GM12878 (cell line): Measurements from ENCODE around the gene RNF166. TPM values are rescaled to one million over a fixed set of nuclear protein-coding genes. Genes with fewer than 3 reads are reported as not detected.

ENCODE experiments used
- ATAC-seq: fragments of 200-7000 bp; cut with Tn5 transposase; 3 replicates; pipeline ENCODE4 v1.9.1; 2020; ENCODE audit warnings: mild to moderate bottlenecking, moderate library complexity
- BruUV-seq: library from RNA; stranded (reverse); fragments of 400-500 nt; replicated peaks from 2 replicates; lab custom pipeline; 2021; lab: Mats Ljungman, UMichigan
- CTCF ChIA-PET: fragments of 300-600 bp; sonication (Branson Sonifier 250); formaldehyde crosslinking; extraction: SDS; loops from one replicate; lab custom pipeline; 2021; ENCODE audit warnings: inconsistent platforms; lab: Yijun Ruan, JAX
- POLR2A ChIA-PET: fragments of 350-600 bp; formaldehyde crosslinking; extraction: SDS; loops from one replicate; lab custom pipeline; 2021; ENCODE audit warnings: inconsistent platforms; lab: Charles Lee
- RAD21 ChIA-PET: fragments of 300-600 bp; sonication (Branson Sonifier 250); formaldehyde crosslinking; loops from one replicate; lab custom pipeline; 2023; ENCODE audit warnings: antibody characterized with exemption; ENCODE audit not compliant: unreplicated experiment; lab: Charles Lee
- SMC1A ChIA-PET: fragments of 300-600 bp; sonication (Branson Sonifier 250); formaldehyde crosslinking; loops from one replicate; lab custom pipeline; 2023; ENCODE audit not compliant: unreplicated experiment, uncharacterized antibody; lab: Charles Lee
- DNase-seq: peaks from one replicate; pipeline ENCODE4 v3.0.0-alpha.2; 2011; ENCODE audit warnings: low read depth, low spot score
- FAIRE-seq: peaks from 3 replicates; lab custom pipeline; 2011; peaks lifted over from hg19 to GRCh38; lab: Jason Lieb, UNC
- H2AFZ ChIP-seq: 2 replicates; pipeline ENCODE4 v1.6.0; 2011; ENCODE audit warnings: low read depth, low read length, control low read depth; ENCODE audit not compliant: control insufficient read depth
- H3K27ac ChIP-seq: 2 replicates; pipeline ENCODE4 v1.5.1; 2011; ENCODE audit warnings: control low read depth; ENCODE audit not compliant: control insufficient read depth, insufficient read depth
- H3K27me3 ChIP-seq, 2 experiments: replicated peaks in 1 of 2; 2 replicates each; pipeline versions ENCODE4 v1.6.0 to v1.6.1; 2011; ENCODE audit warnings: low read length in 1 of 2; ENCODE audit not compliant: control insufficient read depth in 2 of 2, insufficient read depth in 2 of 2
- H3K36me3 ChIP-seq, 2 experiments: 2 replicates each; pipeline ENCODE4 v1.5.1; 2011; ENCODE audit warnings: low read length in 1 of 2; ENCODE audit not compliant: control insufficient read depth in 2 of 2, insufficient read depth in 2 of 2
- H3K4me1 ChIP-seq: 2 replicates; pipeline ENCODE4 v1.6.1; 2011; ENCODE audit warnings: mild to moderate bottlenecking, low read length, moderate library complexity, mixed read lengths; ENCODE audit not compliant: control insufficient read depth, insufficient read depth
- H3K4me2 ChIP-seq: 2 replicates; pipeline ENCODE4 v1.6.0; 2011; ENCODE audit warnings: control low read depth; ENCODE audit not compliant: control insufficient read depth, insufficient read depth
- H3K4me3 ChIP-seq: fragments of 200-600 bp; sonication (generic); 2 replicates; pipeline ENCODE4 v1.5.1; 2016
- H3K79me2 ChIP-seq: 2 replicates; pipeline ENCODE4 v1.6.0; 2011; ENCODE audit warnings: low read length; ENCODE audit not compliant: control insufficient read depth, insufficient read depth
- H3K9ac ChIP-seq: 2 replicates; pipeline ENCODE4 v1.8.0; 2011; ENCODE audit warnings: low read length, control low read depth, mixed read lengths; ENCODE audit not compliant: control insufficient read depth, insufficient read depth
- H3K9me3 ChIP-seq: replicated peaks from 3 replicates; pipeline ENCODE4 v1.5.1; 2011; ENCODE audit warnings: mild to moderate bottlenecking, low read length; ENCODE audit not compliant: control insufficient read depth, insufficient read depth
- H4K20me1 ChIP-seq: 2 replicates; pipeline ENCODE4 v1.6.0; 2011; ENCODE audit not compliant: control insufficient read depth, insufficient read depth
- ETV6 ChIP-seq, 2 experiments: fragments of 450-650 bp in 1 of 2; IDR thresholded peaks in 1 of 2; conservative IDR thresholded peaks in 1 of 2; 2 replicates each; pipeline ENCODE4 v1.6.1; 2014; ENCODE audit warnings: antibody characterized with exemption in 1 of 2, borderline replicate concordance in 1 of 2, low read depth in 1 of 2, mild to moderate bottlenecking in 1 of 2, moderate library complexity in 1 of 2
- MTA2 ChIP-seq: fragments of 450-650 bp; IDR thresholded peaks from 2 replicates; pipeline ENCODE4 v1.6.1; 2016; ENCODE audit warnings: low read depth, mild to moderate bottlenecking, moderate library complexity
- NKRF ChIP-seq: fragments of 450-650 bp; conservative IDR thresholded peaks from 2 replicates; pipeline ENCODE4 v1.6.1; 2017; ENCODE audit warnings: mild to moderate bottlenecking, moderate library complexity
- PAX5 ChIP-seq: IDR thresholded peaks from 2 replicates; pipeline ENCODE4 v1.6.1; 2011; ENCODE audit warnings: low read depth, low read length, borderline replicate concordance
- PAX8 ChIP-seq: fragments of 450-650 bp; IDR thresholded peaks from 2 replicates; pipeline ENCODE4 v1.6.1; 2017; ENCODE audit warnings: mild to moderate bottlenecking, moderate library complexity
- RBBP5 ChIP-seq: fragments of 200-600 bp; sonication (generic); conservative IDR thresholded peaks from 2 replicates; pipeline ENCODE4 v1.6.1; 2016
- RUNX3 ChIP-seq: IDR thresholded peaks from 2 replicates; pipeline ENCODE4 v1.6.1; 2012; ENCODE audit warnings: low read length, inconsistent platforms
- SREBF1 ChIP-seq: IDR thresholded peaks from 2 replicates; pipeline ENCODE4 v1.6.1; 2012; ENCODE audit warnings: mild to moderate bottlenecking, low read length
- SUPT20H ChIP-seq: IDR thresholded peaks from 2 replicates; pipeline ENCODE4 v1.6.1; 2011; ENCODE audit warnings: low read depth, mild to moderate bottlenecking, low read length, moderate library complexity, borderline replicate concordance; ENCODE audit not compliant: control insufficient read depth
- TARDBP ChIP-seq: IDR thresholded peaks from 2 replicates; pipeline ENCODE4 v1.6.1; 2016; ENCODE audit warnings: borderline replicate concordance
- USF1 ChIP-seq: IDR thresholded peaks from 2 replicates; pipeline ENCODE4 v1.6.1; 2011; ENCODE audit warnings: borderline replicate concordance, low read depth, mild to moderate bottlenecking, moderate library complexity, mixed read lengths, low read length; ENCODE audit not compliant: insufficient read depth; ENCODE audit errors: extremely low read length
- ZBTB4 ChIP-seq: fragments of 450-650 bp; formaldehyde crosslinking; IDR thresholded peaks from 2 replicates; pipeline ENCODE4 v1.4.0; 2022; ENCODE audit warnings: mild to moderate bottlenecking, moderate library complexity
- WGBS: methylation state at CpG from one replicate; pipeline ENCODE4 v1.1.6; 2016; ENCODE audit warnings: low lambda C conversion rate; ENCODE audit not compliant: insufficient replicate concordance, insufficient coverage; ENCODE audit errors: missing lambda C conversion rate; 5-methylcytosine and 5-hydroxymethylcytosine counted together
- in situ Hi-C: fragments of 300-500 bp; cut with MboI; formaldehyde crosslinking; loops from 9 replicates; pipeline ENCODE4 v1.14.3; 2018; ENCODE audit warnings: mixed read lengths
- intact Hi-C: fragments of 100-400 bp; cut with micrococcal nuclease; formaldehyde crosslinking; loops from one replicate; pipeline ENCODE4 v1.14.2; 2022; ENCODE audit not compliant: unreplicated experiment
- polyA plus RNA-seq, 11 experiments: library from polyadenylated mRNA; depleted of rRNA in 4 of 11; unstranded in 6 of 11; stranded (reverse) in 5 of 11; fragments of >200 nt; fragmentation: Nextera tagmentation in 4 of 11; fragmentation: Illumina TruSeq in 1 of 11; extraction: Ambion mirVana in 4 of 11; extraction: Trizol in 1 of 11; gene quantifications; 1 replicate in 1 of 11; 2 replicates in 10 of 11; pipeline versions ENCODE4 v1.2.1 to v1.2.3, GENCODE V29; 2011 to 2016; ENCODE audit warnings: inconsistent platforms in 2 of 11, missing spikeins in 2 of 11, low read depth in 1 of 11
- total RNA-seq, 4 experiments: library from RNA; depleted of rRNA in 3 of 4; stranded (reverse); fragments of >200 nt in 3 of 4; fragmentation: Illumina TruSeq in 1 of 4; extraction: Trizol in 1 of 4; gene quantifications; 2 replicates each; pipeline versions ENCODE4 v1.2.1 to v1.2.3, GENCODE V29; 2013 to 2021
- TF ChIP-seq, protein P1 (sequence below): fragments of 450-650 bp; IDR thresholded peaks from 2 replicates; pipeline ENCODE4 v1.6.1; 2014; ENCODE audit warnings: mild to moderate bottlenecking

Gene RNF166
- total and polyA plus RNA-seq, 10 of the 15 experiments (the other 5 are each of a cell fraction or from before 2014, with no cell fraction given), result 0.48 to 32.8 (median 12.1) TPM

DNA sequence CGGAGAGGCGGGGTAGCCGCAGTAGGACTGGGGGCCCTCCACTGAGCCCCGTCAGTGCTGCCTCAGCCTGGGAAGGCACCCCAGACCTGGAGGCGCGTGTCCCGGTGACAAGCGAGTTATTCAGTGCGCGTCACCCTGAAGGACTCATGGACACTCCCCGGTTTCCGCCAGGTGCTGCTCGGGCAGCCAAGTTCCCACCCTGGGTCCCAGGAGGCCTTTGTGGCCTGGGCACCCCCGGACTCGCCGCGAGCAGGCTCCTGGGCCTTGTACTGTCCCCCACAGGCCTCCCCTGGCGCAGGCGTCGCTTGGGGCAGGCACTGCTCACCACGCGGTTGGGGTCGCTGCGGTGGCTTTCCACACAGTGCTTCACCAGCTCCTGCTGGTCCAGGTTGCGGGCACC lies 7.6 kb downstream of the RNF166 start:
- no peak overlapping the region for H3K4me3 ChIP-seq
- peaks cover 0 to 7% of the 10 kb centered on the region in 2 experiments; a peak in 2 of 4 replicates for H3K36me3 ChIP-seq
- H3K79me2 ChIP-seq, result peaks cover 23% of the 10 kb centered on the region
- no peaks in the 10 kb centered on the region for H3K27me3 ChIP-seq
- no peaks in the 10 kb centered on the region for H4K20me1 ChIP-seq
- H3K27ac ChIP-seq, result no peak overlapping the region
- no peak overlapping the region for H3K4me2 ChIP-seq
- SMC1A ChIA-PET, result no interaction called here
- no peak for DNase-seq
- H3K9ac ChIP-seq, result no peak overlapping the region
- intact Hi-C loops, result no loop called here
- no TSS peak for BruUV-seq
- 64% methylated on average over 25 of the region's 25 CpGs for WGBS
- RAD21 ChIA-PET, result no interaction called here
- no peaks in the 10 kb centered on the region for H3K9me3 ChIP-seq
- POLR2A ChIA-PET, result no interaction called here
- in situ Hi-C loops, result no loop called here
- TF ChIP-seq RUNX3 (no peak), RBBP5 (no peak), MTA2 (no peak), NKRF (no peak), ZBTB4 (CRISPR knock-in tag) (no peak), PAX5 (no peak), SREBF1 (no peak), USF1 (no peak), SUPT20H (no peak), TARDBP (no peak), PAX8 (no peak), ETV6 (conservative IDR thresholded peaks at IDR 0.05 in 1 of 2, IDR thresholded peaks at IDR 0.05 in 1 of 2; ENCODE audit: borderline replicate concordance in 1 of 2, low read depth in 1 of 2) (no peak)
- TF ChIP-seq, protein P1, sequence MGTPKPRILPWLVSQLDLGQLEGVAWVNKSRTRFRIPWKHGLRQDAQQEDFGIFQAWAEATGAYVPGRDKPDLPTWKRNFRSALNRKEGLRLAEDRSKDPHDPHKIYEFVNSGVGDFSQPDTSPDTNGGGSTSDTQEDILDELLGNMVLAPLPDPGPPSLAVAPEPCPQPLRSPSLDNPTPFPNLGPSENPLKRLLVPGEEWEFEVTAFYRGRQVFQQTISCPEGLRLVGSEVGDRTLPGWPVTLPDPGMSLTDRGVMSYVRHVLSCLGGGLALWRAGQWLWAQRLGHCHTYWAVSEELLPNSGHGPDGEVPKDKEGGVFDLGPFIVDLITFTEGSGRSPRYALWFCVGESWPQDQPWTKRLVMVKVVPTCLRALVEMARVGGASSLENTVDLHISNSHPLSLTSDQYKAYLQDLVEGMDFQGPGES, result no peak
- TF ChIP-seq, all 136 proteins: peak for 0
- FAIRE-seq (no peak), ATAC-seq (no peak)
- H2AFZ ChIP-seq, result no peak overlapping the region
- CTCF ChIA-PET, result no interaction called here
- peaks cover 40% of the 10 kb centered on the region for H3K4me1 ChIP-seq
